HEK293 (cell line): ENCODE data around the gene LRBA.

Source experiments
- CTCF ChIP-seq: fragments of 450-650 bp; formaldehyde crosslinking; IDR thresholded peaks from 2 replicates; pipeline ENCODE4 v1.5.1; 2016; ENCODE audit warnings: missing biosample characterization, missing genetic modification characterization
- GLI4 ChIP-seq: fragments of 450-650 bp; formaldehyde crosslinking; IDR thresholded peaks from 2 replicates; pipeline ENCODE4 v1.5.1; 2016; ENCODE audit warnings: missing biosample characterization, missing genetic modification characterization
- MYNN ChIP-seq: fragments of 450-650 bp; formaldehyde crosslinking; IDR thresholded peaks from 2 replicates; pipeline ENCODE4 v1.5.1; 2016; ENCODE audit warnings: missing biosample characterization, missing genetic modification characterization, borderline replicate concordance
- PRDM10 ChIP-seq: fragments of 450-650 bp; formaldehyde crosslinking; IDR thresholded peaks from 2 replicates; pipeline ENCODE4 v1.5.1; 2016; ENCODE audit warnings: missing biosample characterization, missing genetic modification characterization
- PRDM4 ChIP-seq: fragments of 450-650 bp; formaldehyde crosslinking; IDR thresholded peaks from 2 replicates; pipeline ENCODE4 v1.5.1; 2017; ENCODE audit warnings: missing biosample characterization, missing genetic modification characterization
- REST ChIP-seq: fragments of 450-650 bp; formaldehyde crosslinking; IDR thresholded peaks from 2 replicates; pipeline ENCODE4 v1.5.1; 2016; ENCODE audit warnings: missing biosample characterization, missing genetic modification characterization
- SETDB1 ChIP-seq: IDR thresholded peaks from one replicate; pipeline ENCODE4 v1.6.1; 2017; ENCODE audit warnings: mild to moderate bottlenecking, low read length, moderate library complexity, mixed read lengths; ENCODE audit not compliant: insufficient read length
- YY2 ChIP-seq: fragments of 450-650 bp; formaldehyde crosslinking; IDR thresholded peaks from 2 replicates; pipeline ENCODE4 v1.5.1; 2016; ENCODE audit warnings: missing biosample characterization, missing genetic modification characterization
- ZBTB8A ChIP-seq: fragments of 450-650 bp; formaldehyde crosslinking; IDR thresholded peaks from 2 replicates; pipeline ENCODE4 v1.5.1; 2016; ENCODE audit warnings: missing biosample characterization, missing genetic modification characterization
- ZNF121 ChIP-seq: fragments of 450-650 bp; formaldehyde crosslinking; IDR thresholded peaks from 2 replicates; pipeline ENCODE4 v1.5.1; 2016; ENCODE audit warnings: missing biosample characterization, missing genetic modification characterization
- ZNF184 ChIP-seq: fragments of 450-650 bp; IDR thresholded peaks from 2 replicates; pipeline ENCODE4 v1.5.1; 2018; ENCODE audit warnings: missing biosample characterization, mild to moderate bottlenecking, missing genetic modification characterization
- ZNF24 ChIP-seq: fragments of 450-650 bp; formaldehyde crosslinking; IDR thresholded peaks from 2 replicates; pipeline ENCODE4 v1.5.1; 2016; ENCODE audit warnings: missing biosample characterization, missing genetic modification characterization
- ZNF48 ChIP-seq: fragments of 450-650 bp; formaldehyde crosslinking; IDR thresholded peaks from 2 replicates; pipeline ENCODE4 v1.5.1; 2016; ENCODE audit warnings: missing biosample characterization, missing genetic modification characterization
- ZNF518A ChIP-seq: fragments of 450-650 bp; formaldehyde crosslinking; conservative IDR thresholded peaks from 2 replicates; pipeline ENCODE4 v1.5.1; 2016; ENCODE audit warnings: low read depth, missing biosample characterization, missing genetic modification characterization

GRCh38 chr4:150375025-150375424, 640.1 kb downstream of the LRBA start:
- TF ChIP-seq YY2 (tag by site-specific recombination) (no peak), GLI4 (tag by site-specific recombination) (no peak), CTCF (tag by site-specific recombination) (no peak), ZNF184 (tag by site-specific recombination) (no peak), ZNF24 (no peak), ZNF48 (tag by site-specific recombination) (no peak), MYNN (tag by site-specific recombination) (no peak), PRDM4 (tag by site-specific recombination) (no peak), SETDB1 (no peak), ZNF121 (tag by site-specific recombination) (no peak), ZNF518A (tag by site-specific recombination) (no peak), ZBTB8A (no peak), PRDM10 (tag by site-specific recombination) (no peak), REST (tag by site-specific recombination) (no peak)
